AG09309 (cell line): ENCODE measurements around the gene CTIF.

ENCODE experiments used
- DNase-seq: peaks from one replicate; pipeline ENCODE4 v3.0.0-alpha.2; 2010; ENCODE audit warnings: low read depth
- H3K4me3 ChIP-seq: 2 replicates; pipeline ENCODE4 v1.5.1; 2011; ENCODE audit warnings: mild to moderate bottlenecking, low read depth, low read length, moderate library complexity; ENCODE audit not compliant: control insufficient read depth
- TF ChIP-seq, protein P1 (sequence below): IDR thresholded peaks from 2 replicates; pipeline ENCODE4 v1.5.1; 2011; ENCODE audit warnings: mild to moderate bottlenecking, low read depth, low read length, inconsistent platforms; ENCODE audit not compliant: insufficient read depth, control insufficient read depth; ENCODE audit errors: missing control alignments

Gene CTIF

DNA sequence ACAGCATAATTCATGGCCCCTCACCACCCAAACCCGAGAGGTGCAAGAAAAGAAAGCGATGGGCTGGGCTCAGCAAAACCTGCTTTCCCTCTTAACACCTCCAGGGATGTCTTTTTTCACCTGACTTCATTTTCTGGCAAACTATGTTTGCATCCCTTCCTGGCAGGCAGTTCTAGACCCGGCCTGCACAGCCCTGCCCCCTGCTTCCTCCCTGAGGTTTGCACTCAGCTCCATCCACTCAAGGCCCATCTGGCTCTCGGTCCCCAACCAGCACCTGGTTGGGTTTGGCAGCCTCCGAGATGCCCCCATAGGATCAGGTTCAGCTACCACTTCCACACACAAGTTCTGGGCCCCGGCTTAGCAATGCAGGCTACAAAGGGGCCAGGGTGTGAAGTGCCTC is 226.2 kb downstream of the CTIF start:
- TF ChIP-seq, protein P1, sequence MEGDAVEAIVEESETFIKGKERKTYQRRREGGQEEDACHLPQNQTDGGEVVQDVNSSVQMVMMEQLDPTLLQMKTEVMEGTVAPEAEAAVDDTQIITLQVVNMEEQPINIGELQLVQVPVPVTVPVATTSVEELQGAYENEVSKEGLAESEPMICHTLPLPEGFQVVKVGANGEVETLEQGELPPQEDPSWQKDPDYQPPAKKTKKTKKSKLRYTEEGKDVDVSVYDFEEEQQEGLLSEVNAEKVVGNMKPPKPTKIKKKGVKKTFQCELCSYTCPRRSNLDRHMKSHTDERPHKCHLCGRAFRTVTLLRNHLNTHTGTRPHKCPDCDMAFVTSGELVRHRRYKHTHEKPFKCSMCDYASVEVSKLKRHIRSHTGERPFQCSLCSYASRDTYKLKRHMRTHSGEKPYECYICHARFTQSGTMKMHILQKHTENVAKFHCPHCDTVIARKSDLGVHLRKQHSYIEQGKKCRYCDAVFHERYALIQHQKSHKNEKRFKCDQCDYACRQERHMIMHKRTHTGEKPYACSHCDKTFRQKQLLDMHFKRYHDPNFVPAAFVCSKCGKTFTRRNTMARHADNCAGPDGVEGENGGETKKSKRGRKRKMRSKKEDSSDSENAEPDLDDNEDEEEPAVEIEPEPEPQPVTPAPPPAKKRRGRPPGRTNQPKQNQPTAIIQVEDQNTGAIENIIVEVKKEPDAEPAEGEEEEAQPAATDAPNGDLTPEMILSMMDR = no peak
- no peak overlapping the region for H3K4me3 ChIP-seq

DNA sequence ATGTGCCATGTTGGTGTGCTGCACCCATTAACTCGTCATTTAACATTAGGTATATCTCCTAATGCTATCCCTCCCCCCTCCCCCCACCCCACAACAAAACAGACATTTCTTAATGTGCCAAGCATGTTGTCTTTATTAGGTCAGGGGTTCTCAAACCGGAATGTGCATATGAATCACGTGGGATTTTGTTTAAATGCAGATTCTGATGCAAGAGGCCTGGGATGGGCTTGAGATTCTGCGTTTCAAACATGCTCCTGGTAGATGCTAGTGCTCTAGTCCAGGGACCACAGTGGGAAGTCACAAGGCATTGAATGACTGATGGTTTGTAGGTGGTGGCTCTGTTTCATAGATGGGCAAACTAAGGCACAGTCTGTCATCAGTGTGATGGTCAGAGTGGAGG is 227.2 kb downstream of the CTIF start:
- H3K4me3 ChIP-seq = no peak overlapping the region
- TF ChIP-seq, protein P1 = no peak
- DNase-seq = no peak

More for the DNA sequence above, 226.2 kb downstream of the CTIF start:
- DNase-seq = no peak

DNA sequence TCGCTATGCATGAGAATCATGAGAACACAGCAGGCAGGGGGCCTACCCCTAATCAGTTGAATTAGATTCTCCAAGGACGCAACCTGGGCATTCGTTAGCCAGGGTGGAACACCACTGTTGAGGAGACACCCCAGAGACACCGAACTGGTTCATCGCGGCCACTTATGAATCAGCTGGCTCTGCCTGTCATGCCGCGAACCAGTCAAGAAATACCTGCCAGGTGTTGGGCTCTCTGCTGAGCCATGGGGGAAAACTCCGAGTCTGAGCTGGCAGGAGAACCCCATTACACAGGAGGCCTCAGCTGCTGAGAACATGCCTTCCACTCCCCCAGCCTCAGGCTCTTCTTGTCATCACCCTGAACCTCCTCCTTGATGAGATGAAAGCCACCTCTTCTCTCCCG is 227.7 kb downstream of the CTIF start:
- no peak overlapping the region for H3K4me3 ChIP-seq
- TF ChIP-seq, protein P1 = no peak
- no peak for DNase-seq

DNA sequence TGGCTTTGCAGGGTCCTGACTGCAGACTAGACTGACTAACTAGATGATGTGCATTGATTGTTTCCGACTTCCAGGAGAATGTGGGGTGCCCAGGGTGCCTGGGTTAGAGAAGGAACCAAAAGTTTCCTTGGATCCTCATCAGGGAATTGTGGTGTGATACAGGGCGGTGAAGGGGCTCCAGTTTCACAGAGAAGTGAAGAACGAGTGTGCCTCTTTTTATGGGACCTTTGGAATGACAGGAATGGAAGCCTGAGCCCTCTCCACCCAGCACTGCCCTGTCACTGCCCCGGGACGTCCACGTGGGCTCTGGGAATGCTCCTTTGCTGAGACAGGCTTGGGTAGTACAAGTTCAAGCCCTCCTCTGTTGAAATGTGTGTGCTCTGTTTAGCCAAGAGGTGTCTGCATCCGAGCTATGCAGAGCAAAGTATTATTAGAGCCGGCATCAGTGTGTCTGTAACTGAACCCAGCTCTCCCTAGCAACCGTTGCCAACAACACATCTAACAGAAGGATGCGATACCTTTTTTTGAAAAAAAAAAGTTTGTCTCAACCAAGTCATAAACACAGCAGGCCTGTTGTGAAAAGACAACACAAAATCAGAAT is 228.4 kb downstream of the CTIF start:
- TF ChIP-seq, protein P1 = no peak
- no peak for DNase-seq
- H3K4me3 ChIP-seq = no peak overlapping the region

DNA sequence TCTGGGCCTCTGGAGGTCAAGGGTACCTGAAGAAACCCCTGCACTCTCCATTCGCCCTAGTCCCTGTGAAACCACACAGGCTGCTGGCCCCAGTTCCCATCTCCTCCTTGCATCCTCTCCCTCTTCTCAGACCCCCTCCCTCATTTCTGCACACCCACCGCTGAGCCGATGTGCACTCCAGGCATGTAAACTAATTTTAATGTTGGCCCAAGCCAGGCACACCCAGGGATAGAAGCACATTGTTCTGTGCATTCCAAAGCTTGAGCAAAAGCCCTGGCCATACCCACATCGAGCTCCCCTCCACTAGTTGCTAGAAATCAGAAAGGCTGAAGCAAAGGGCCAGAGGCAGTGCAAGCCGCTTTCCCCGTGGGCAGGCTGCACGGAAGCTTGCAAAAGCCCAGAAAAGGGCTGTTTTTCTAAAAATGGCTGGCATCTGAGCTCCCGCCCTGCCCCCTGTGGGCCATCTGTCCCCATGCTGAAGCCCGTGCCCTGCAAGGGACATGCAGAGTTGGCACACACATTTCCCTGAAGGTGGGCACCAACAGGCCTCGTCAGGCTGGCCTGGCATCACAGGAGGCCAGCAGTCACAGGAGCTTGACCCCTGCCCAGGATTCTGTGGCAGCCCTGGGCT is 230.3 kb downstream of the CTIF start:
- H3K4me3 ChIP-seq = no peak overlapping the region
- no peak for DNase-seq
- TF ChIP-seq, protein P1 = no peak

DNA sequence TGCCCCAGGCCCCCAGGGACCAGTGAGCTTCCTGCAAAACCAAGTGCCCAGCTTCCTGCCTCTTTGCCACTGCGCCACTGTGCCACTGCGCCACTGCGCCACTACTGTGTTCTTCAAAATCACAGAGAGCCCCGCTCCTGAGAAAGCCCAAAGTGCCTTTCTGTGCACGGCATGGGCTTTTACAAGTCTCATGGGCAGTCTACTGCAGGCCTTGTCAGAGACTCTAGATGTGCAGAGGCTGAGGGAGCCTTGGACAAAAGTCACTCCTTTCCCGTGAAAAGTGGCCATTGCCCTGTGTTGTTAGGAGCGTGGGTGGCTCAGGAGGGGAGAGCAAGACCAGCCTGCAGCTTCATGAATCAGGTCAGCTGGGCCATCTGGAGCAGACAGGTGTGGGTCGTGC is 231.4 kb downstream of the CTIF start:
- TF ChIP-seq, protein P1 = no peak
- DNase-seq = no peak
- no peak overlapping the region for H3K4me3 ChIP-seq
